Measurements from ENCODE around the gene GALK1.

GALK1 gene

GRCh38 chr17:75764711-75765421 lies at the start of gene GALK1:
TSS of gene GALK1 (minus strand) at chr17:75765192. CDS start at chr17:75765136, 56 bp downstream.
- no peaks in the 10 kb centered on the region for H3K27me3 ChIP-seq (ENCODE audit: insufficient read depth, low read length, poor library complexity, severe bottlenecking)
- peak within 1 kb of the TSS; percentile 99 for H3K4me2 ChIP-seq (ENCODE audit: low read depth, low read length, poor library complexity, severe bottlenecking)
- H4K20me1 ChIP-seq (ENCODE audit: insufficient read depth, low read length, poor library complexity, severe bottlenecking) = no peaks in the 10 kb centered on the region
- H3K79me2 ChIP-seq (ENCODE audit: insufficient read depth, low read length) = peaks cover 3% of the 10 kb centered on the region; the same call in 1 of the 2 replicates
- H3K4me3 ChIP-seq (ENCODE audit: low read length, poor library complexity, severe bottlenecking) = peak within 1 kb of the TSS; percentile 90
- peak; percentile 62 for TF ChIP-seq CTCF (conservative IDR thresholded peaks at IDR 0.05; ENCODE audit: low read length)
- no peak for TF ChIP-seq EZH2phosphoT487 (IDR thresholded peaks at IDR 0.05; ENCODE audit: borderline replicate concordance)
- H3K9me3 ChIP-seq (ENCODE audit: insufficient read depth, low read depth, low read length) = no peaks in the 10 kb centered on the region
- no peaks in the 10 kb centered on the region; the same call in 1 of the 2 replicates for H3F3A ChIP-seq (ENCODE audit: low read depth)
- no peaks in the 10 kb centered on the region for H3K36me3 ChIP-seq (ENCODE audit: insufficient read depth, low read length)
- H2AFZ ChIP-seq (ENCODE audit: low read length) = peak within 1 kb of the TSS; percentile 99
- peak within 1 kb of the TSS; percentile 75 for H3K9ac ChIP-seq (ENCODE audit: low read depth, low read length, poor library complexity, severe bottlenecking)
- H3K9me2 ChIP-seq (replicated peaks; ENCODE audit: low read depth, low read length) = no peaks in the 10 kb centered on the region
- peaks cover 14% of the 10 kb centered on the region for H3K4me1 ChIP-seq (ENCODE audit: insufficient read depth, low read length, poor library complexity, severe bottlenecking)

- Histone ChIP-seq H3K9me3 (ENCODE audit: insufficient read depth, low read depth, low read length) (no peaks in the 10 kb centered on the region), H3K9me2 (replicated peaks; ENCODE audit: low read depth, low read length) (no peaks in the 10 kb centered on the region), H3K79me2 (ENCODE audit: insufficient read depth, low read length) (no peaks in the 10 kb centered on the region), H3F3A (ENCODE audit: low read depth) (no peaks in the 10 kb centered on the region), H3K4me3 (ENCODE audit: low read length, poor library complexity, severe bottlenecking) (no peak overlapping the region), H2AFZ (ENCODE audit: low read length) (no peak overlapping the region), H4K20me1 (ENCODE audit: insufficient read depth, low read length, poor library complexity, severe bottlenecking) (no peaks in the 10 kb centered on the region), H3K4me1 (ENCODE audit: insufficient read depth, low read length, poor library complexity, severe bottlenecking) (no peaks in the 10 kb centered on the region), H3K4me2 (ENCODE audit: low read depth, low read length, poor library complexity, severe bottlenecking) (no peak overlapping the region), H3K36me3 (ENCODE audit: insufficient read depth, low read length) (peaks cover 92% of the 10 kb centered on the region; the same call in 1 of the 2 replicates), H3K27me3 (ENCODE audit: insufficient read depth, low read length, poor library complexity, severe bottlenecking) (no peaks in the 10 kb centered on the region), H3K9ac (ENCODE audit: low read depth, low read length, poor library complexity, severe bottlenecking) (no peak overlapping the region)
- TF ChIP-seq EZH2phosphoT487 (IDR thresholded peaks at IDR 0.05; ENCODE audit: borderline replicate concordance) (no peak), CTCF (conservative IDR thresholded peaks at IDR 0.05; ENCODE audit: low read length) (no peak)
Measured at GRCh38 chr17:75814021-75814395, 49.0 kb upstream of the GALK1 start.

GRCh38 chr17:75813081-75814020 lies 48.4 kb upstream of the GALK1 start:
- Histone ChIP-seq H3K4me3 (ENCODE audit: low read length, poor library complexity, severe bottlenecking) (no peak overlapping the region), H3K9me3 (ENCODE audit: insufficient read depth, low read depth, low read length) (no peaks in the 10 kb centered on the region), H2AFZ (ENCODE audit: low read length) (no peak overlapping the region), H3K36me3 (ENCODE audit: insufficient read depth, low read length) (peaks cover 87% of the 10 kb centered on the region; the same call in 1 of the 2 replicates), H4K20me1 (ENCODE audit: insufficient read depth, low read length, poor library complexity, severe bottlenecking) (peaks cover 3% of the 10 kb centered on the region), H3K4me1 (ENCODE audit: insufficient read depth, low read length, poor library complexity, severe bottlenecking) (no peaks in the 10 kb centered on the region), H3K4me2 (ENCODE audit: low read depth, low read length, poor library complexity, severe bottlenecking) (no peak overlapping the region), H3F3A (ENCODE audit: low read depth) (no peaks in the 10 kb centered on the region), H3K9me2 (replicated peaks; ENCODE audit: low read depth, low read length) (no peaks in the 10 kb centered on the region), H3K27me3 (ENCODE audit: insufficient read depth, low read length, poor library complexity, severe bottlenecking) (no peaks in the 10 kb centered on the region), H3K9ac (ENCODE audit: low read depth, low read length, poor library complexity, severe bottlenecking) (no peak overlapping the region), H3K79me2 (ENCODE audit: insufficient read depth, low read length) (peaks cover 4% of the 10 kb centered on the region; the same call in 1 of the 2 replicates)
- TF ChIP-seq EZH2phosphoT487 (IDR thresholded peaks at IDR 0.05; ENCODE audit: borderline replicate concordance) (no peak), CTCF (conservative IDR thresholded peaks at IDR 0.05; ENCODE audit: low read length) (no peak)

Data from Loucy (cell line).